Hepatocyte (in vitro differentiated cells): Measurements from ENCODE around the gene NEDD4. TPM values are rescaled to one million over a fixed set of nuclear protein-coding genes. Genes with fewer than 3 reads are reported as not detected.

Experiments
- DNase-seq: peaks from one replicate; pipeline ENCODE4 v3.0.0-alpha.2; 2016; ENCODE audit warnings: low spot score
- H2AFZ ChIP-seq: fragments of 200-600 bp; sonication (generic); 2 replicates; pipeline ENCODE4 v1.6.0; 2016; ENCODE audit warnings: antibody characterized with exemption, mild to moderate bottlenecking
- H3K27ac ChIP-seq: fragments of 200-600 bp; sonication (generic); 2 replicates; pipeline ENCODE4 v1.5.1; 2016; ENCODE audit warnings: mild to moderate bottlenecking
- H3K27me3 ChIP-seq: fragments of 200-600 bp; sonication (generic); 2 replicates; pipeline ENCODE4 v1.6.1; 2016
- H3K36me3 ChIP-seq: fragments of 200-600 bp; sonication (generic); replicated peaks from 2 replicates; pipeline ENCODE4 v1.5.1; 2016; ENCODE audit warnings: low read depth; ENCODE audit not compliant: insufficient read depth
- H3K4me1 ChIP-seq: fragments of 200-600 bp; sonication (generic); 2 replicates; pipeline ENCODE4 v1.5.1; 2016; ENCODE audit warnings: mild to moderate bottlenecking, moderate library complexity; ENCODE audit not compliant: insufficient read depth
- H3K4me2 ChIP-seq: fragments of 200-600 bp; sonication (generic); 2 replicates; pipeline ENCODE4 v1.6.0; 2016
- H3K4me3 ChIP-seq: fragments of 200-600 bp; sonication (generic); 2 replicates; pipeline ENCODE4 v1.5.1; 2016; ENCODE audit warnings: mild to moderate bottlenecking
- H3K79me2 ChIP-seq: fragments of 200-600 bp; sonication (generic); 2 replicates; pipeline ENCODE4 v1.6.0; 2017; ENCODE audit warnings: mild to moderate bottlenecking
- H3K9me2 ChIP-seq: fragments of 200-600 bp; sonication (generic); replicated peaks from 2 replicates; pipeline ENCODE4 v1.6.0; 2017; ENCODE audit warnings: mild to moderate bottlenecking; ENCODE audit not compliant: insufficient read depth
- H3K9me3 ChIP-seq: fragments of 200-600 bp; sonication (generic); 2 replicates; pipeline ENCODE4 v1.5.1; 2016; ENCODE audit warnings: low read depth, mild to moderate bottlenecking
- H4K20me1 ChIP-seq: fragments of 200-600 bp; sonication (generic); 2 replicates; pipeline ENCODE4 v1.6.0; 2016; ENCODE audit warnings: mild to moderate bottlenecking; ENCODE audit not compliant: insufficient read depth, poor library complexity, severe bottlenecking
- EZH2 ChIP-seq: fragments of 200-600 bp; sonication (generic); IDR thresholded peaks from 2 replicates; pipeline ENCODE4 v1.6.1; 2016; ENCODE audit warnings: antibody characterized with exemption, mild to moderate bottlenecking, borderline replicate concordance
- EZH2phosphoT487 ChIP-seq: fragments of 200-600 bp; sonication (generic); IDR thresholded peaks from one replicate; pipeline ENCODE4 v1.6.1; 2018; ENCODE audit warnings: antibody characterized with exemption, mild to moderate bottlenecking, low read depth, moderate library complexity; ENCODE audit not compliant: unreplicated experiment, severe bottlenecking
- WGBS: methylation state at CpG from one replicate; pipeline ENCODE4 v1.1.6; 2016; ENCODE audit warnings: low lambda C conversion rate; ENCODE audit errors: missing lambda C conversion rate; 5-methylcytosine and 5-hydroxymethylcytosine counted together
- polyA plus RNA-seq: library from polyadenylated mRNA; unstranded; fragments of >200 nt; fragmentation: Nextera tagmentation; extraction: Ambion mirVana; gene quantifications from 2 replicates; pipeline ENCODE4 v1.2.1, GENCODE V29; 2016
- total RNA-seq: library from RNA; depleted of rRNA; stranded (reverse); fragments of >200 nt; gene quantifications from 2 replicates; pipeline ENCODE4 v1.2.3, GENCODE V29; 2014
- TF ChIP-seq, protein P1 (sequence below): fragments of 200-600 bp; sonication (generic); IDR thresholded peaks from 2 replicates; pipeline ENCODE4 v1.5.1; 2016; ENCODE audit warnings: antibody characterized with exemption, mild to moderate bottlenecking; ENCODE audit not compliant: poor library complexity

Gene NEDD4
- total and polyA plus RNA-seq, 2 experiments from 2014 or later = 26.5 to 77.0 TPM

DNA sequence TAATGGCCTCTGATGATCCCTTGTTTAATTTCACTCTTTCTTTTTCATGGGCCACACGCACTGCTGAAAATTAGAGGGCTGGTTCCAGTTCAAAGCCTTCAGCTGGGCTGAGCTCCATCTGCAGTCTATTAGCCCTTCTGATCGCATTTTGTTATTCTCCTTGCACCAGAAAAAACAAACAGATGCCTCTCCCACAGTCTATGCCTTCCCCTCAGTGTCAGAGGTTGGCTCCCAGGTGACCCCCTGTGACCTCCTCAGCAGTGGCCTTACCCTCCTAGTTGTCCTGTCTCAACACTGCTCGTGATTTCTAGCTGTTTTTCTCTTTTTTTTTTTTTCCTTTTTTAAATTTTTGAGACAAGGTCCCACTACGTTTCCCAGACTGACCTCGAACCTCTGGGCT, 173.4 kb downstream of the NEDD4 start:
- Histone ChIP-seq H4K20me1 (no peaks in the 10 kb centered on the region), H3K27ac (no peak overlapping the region), H3K4me1 (peaks cover 14% of the 10 kb centered on the region), H3K36me3 (no peaks in the 10 kb centered on the region), H3K79me2 (no peaks in the 10 kb centered on the region), H3K4me2 (no peak overlapping the region), H3K9me3 (no peaks in the 10 kb centered on the region), H3K9me2 (no peaks in the 10 kb centered on the region), H2AFZ (no peak overlapping the region), H3K27me3 (no peaks in the 10 kb centered on the region), H3K4me3 (no peak overlapping the region)
- DNase-seq = no peak
- TF ChIP-seq EZH2 = no peak
- TF ChIP-seq EZH2phosphoT487 = no peak
- TF ChIP-seq, protein P1, sequence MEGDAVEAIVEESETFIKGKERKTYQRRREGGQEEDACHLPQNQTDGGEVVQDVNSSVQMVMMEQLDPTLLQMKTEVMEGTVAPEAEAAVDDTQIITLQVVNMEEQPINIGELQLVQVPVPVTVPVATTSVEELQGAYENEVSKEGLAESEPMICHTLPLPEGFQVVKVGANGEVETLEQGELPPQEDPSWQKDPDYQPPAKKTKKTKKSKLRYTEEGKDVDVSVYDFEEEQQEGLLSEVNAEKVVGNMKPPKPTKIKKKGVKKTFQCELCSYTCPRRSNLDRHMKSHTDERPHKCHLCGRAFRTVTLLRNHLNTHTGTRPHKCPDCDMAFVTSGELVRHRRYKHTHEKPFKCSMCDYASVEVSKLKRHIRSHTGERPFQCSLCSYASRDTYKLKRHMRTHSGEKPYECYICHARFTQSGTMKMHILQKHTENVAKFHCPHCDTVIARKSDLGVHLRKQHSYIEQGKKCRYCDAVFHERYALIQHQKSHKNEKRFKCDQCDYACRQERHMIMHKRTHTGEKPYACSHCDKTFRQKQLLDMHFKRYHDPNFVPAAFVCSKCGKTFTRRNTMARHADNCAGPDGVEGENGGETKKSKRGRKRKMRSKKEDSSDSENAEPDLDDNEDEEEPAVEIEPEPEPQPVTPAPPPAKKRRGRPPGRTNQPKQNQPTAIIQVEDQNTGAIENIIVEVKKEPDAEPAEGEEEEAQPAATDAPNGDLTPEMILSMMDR = no peak
- WGBS = 79% methylated on average over 5 of the region's 5 CpGs

DNA sequence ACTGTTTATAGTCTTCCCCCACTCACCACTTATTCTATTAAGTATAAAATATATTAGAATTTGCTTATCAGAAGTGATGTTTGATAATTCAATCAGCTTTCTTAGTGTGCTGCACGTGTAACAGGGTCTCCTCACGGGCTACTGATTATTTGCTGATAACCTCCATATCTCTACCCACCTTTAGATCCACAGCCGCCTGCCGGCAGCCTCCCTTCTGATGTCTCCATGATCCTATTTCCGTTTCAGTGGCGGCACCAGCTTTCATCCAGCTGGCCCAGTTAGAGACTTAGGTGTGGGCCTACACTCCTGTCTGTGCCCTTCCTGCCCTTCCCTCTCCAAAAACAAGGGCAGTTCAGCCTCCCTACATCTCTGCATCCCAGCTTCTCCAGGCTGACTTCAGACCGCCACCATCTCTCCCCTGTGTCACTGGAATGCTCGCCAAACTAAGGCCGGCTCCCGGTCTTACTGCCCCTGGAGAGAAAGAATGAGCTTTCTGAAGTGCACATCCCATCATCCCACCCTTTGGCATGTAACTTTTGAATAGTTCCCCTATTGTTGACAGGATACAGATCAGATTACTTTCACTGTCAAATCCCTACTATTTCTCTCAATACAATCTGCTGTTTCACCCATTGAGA, 173.9 kb downstream of the NEDD4 start:
- H4K20me1 ChIP-seq = no peaks in the 10 kb centered on the region
- no peaks in the 10 kb centered on the region for H3K27me3 ChIP-seq
- H2AFZ ChIP-seq = no peak overlapping the region
- H3K27ac ChIP-seq = no peak overlapping the region
- TF ChIP-seq, protein P1 = no peak
- TF ChIP-seq EZH2 = no peak
- no peak for TF ChIP-seq EZH2phosphoT487
- H3K4me2 ChIP-seq = no peak overlapping the region
- H3K9me3 ChIP-seq = no peaks in the 10 kb centered on the region
- 64% methylated on average over 10 of the region's 10 CpGs for WGBS
- H3K4me1 ChIP-seq = peaks cover 14% of the 10 kb centered on the region
- H3K4me3 ChIP-seq = no peak overlapping the region
- no peaks in the 10 kb centered on the region for H3K79me2 ChIP-seq
- no peak for DNase-seq
- no peaks in the 10 kb centered on the region for H3K36me3 ChIP-seq
- no peaks in the 10 kb centered on the region for H3K9me2 ChIP-seq

DNA sequence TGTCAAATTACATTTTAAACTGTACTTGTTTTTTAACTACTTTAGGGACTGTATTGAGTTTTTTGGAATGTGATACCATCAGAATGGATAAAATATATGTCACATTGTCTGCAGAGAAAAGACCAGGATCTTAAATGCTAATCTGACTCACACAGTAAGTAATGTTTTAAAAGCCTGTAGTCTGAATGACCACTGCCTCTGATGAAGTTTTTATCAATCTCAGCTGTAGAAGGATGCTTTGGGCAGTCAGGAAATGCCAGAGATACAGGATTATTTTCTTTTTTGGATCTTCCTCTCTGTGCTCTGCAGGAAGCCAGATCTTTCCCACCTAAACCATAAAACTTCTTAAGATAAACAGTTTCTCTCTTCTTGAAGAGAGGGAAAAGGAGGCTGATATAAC, 177.4 kb downstream of the NEDD4 start:
- Histone ChIP-seq H3K36me3 (no peaks in the 10 kb centered on the region), H3K9me2 (no peaks in the 10 kb centered on the region), H3K79me2 (no peaks in the 10 kb centered on the region), H3K4me2 (no peak overlapping the region), H3K4me3 (no peak overlapping the region), H3K9me3 (no peaks in the 10 kb centered on the region), H4K20me1 (no peaks in the 10 kb centered on the region), H2AFZ (no peak overlapping the region), H3K4me1 (no peaks in the 10 kb centered on the region), H3K27ac (no peak overlapping the region), H3K27me3 (no peaks in the 10 kb centered on the region)
- TF ChIP-seq EZH2 = no peak
- TF ChIP-seq, protein P1 = no peak
- TF ChIP-seq EZH2phosphoT487 = no peak
- no peak for DNase-seq
